Activated naive CD8-positive, alpha-beta T cell treated with anti-CD3 and anti-CD28 coated beads, Interleukin-2, amount 10 ng/mL, durations not matched to agents 7 days and 5 days (primary cell): Measurements from ENCODE around the gene JARID2. TPM values are rescaled to one million over a fixed set of nuclear protein-coding genes. Genes with fewer than 3 reads are reported as not detected.
A peak's percentile ranks its signal among the peaks of the same experiment; 100 is the strongest.

Experiments
- ATAC-seq: fragments of 150-1000 bp; cut with Tn5 transposase; one replicate; pipeline ENCODE4 v1.10.0; 2021; ENCODE audit warnings: low read depth, moderate library complexity
- POLR2A ChIA-PET: fragments of 350-600 bp; sonication (Branson Sonifier 250); formaldehyde crosslinking; loops from one replicate; lab custom pipeline; 2021; ENCODE audit warnings: antibody characterized with exemption; lab: Charles Lee
- DNase-seq: peaks from one replicate; pipeline ENCODE4 v3.0.0; 2021
- H3K27ac Mint-ChIP-seq: one replicate; pipeline ENCODE4 v1.8.0; 2022; ENCODE audit warnings: mild to moderate bottlenecking, mixed read lengths
- H3K27me3 Mint-ChIP-seq: one replicate; pipeline ENCODE4 v1.8.0; 2022; ENCODE audit warnings: mild to moderate bottlenecking, moderate library complexity, mixed read lengths
- H3K36me3 Mint-ChIP-seq: one replicate; pipeline ENCODE4 v1.8.0; 2021; ENCODE audit warnings: mild to moderate bottlenecking, mixed read lengths
- H3K4me1 Mint-ChIP-seq: one replicate; pipeline ENCODE4 v1.8.0; 2021; ENCODE audit warnings: mixed read lengths
- H3K4me3 Mint-ChIP-seq: one replicate; pipeline ENCODE4 v1.8.0; 2022; ENCODE audit warnings: mild to moderate bottlenecking, moderate library complexity, mixed read lengths
- H3K9me3 Mint-ChIP-seq: one replicate; pipeline ENCODE4 v1.8.0; 2021; ENCODE audit warnings: mixed read lengths
- total RNA-seq, 2 experiments: library from RNA; stranded (reverse); gene quantifications; one replicate each; pipeline ENCODE4 v1.2.3, GENCODE V29; 2021

Gene JARID2
- total RNA-seq, 2 experiments from 2014 or later = 30.0 to 31.5 TPM

DNA sequence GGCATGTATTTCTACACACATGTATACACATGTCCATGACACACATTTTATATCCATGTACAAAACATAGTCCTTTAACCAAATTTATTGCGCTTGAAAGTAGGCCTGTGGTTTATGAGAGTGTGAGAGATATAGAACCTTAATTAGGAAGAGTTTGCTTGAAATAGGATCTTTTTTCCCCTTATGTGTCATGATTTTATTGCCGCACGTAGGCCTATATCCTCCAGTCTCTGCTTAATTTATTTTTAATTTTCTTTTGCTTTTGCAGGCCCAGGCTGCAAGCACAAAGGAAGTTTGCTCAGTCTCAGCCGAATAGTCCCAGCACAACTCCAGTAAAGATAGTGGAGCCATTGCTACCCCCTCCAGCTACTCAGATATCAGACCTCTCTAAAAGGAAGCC is 205.9 kb downstream of the JARID2 start:
- DNase-seq = no peak
- Mint-ChIP-seq H3K4me3 (peak overlapping the region; percentile 73), H3K36me3 (peaks cover 35% of the 10 kb centered on the region), H3K27ac (peak overlapping the region; percentile 90), H3K4me1 (peaks cover 48% of the 10 kb centered on the region), H3K27me3 (no peaks in the 10 kb centered on the region), H3K9me3 (no peaks in the 10 kb centered on the region)
- ATAC-seq = peak; percentile 36
- POLR2A ChIA-PET = interaction anchor here (1.0 kb wide), 1 partner anchor 320 kb away, joined by 3 read pairs; no protein-coding TSS in a partner anchor

DNA sequence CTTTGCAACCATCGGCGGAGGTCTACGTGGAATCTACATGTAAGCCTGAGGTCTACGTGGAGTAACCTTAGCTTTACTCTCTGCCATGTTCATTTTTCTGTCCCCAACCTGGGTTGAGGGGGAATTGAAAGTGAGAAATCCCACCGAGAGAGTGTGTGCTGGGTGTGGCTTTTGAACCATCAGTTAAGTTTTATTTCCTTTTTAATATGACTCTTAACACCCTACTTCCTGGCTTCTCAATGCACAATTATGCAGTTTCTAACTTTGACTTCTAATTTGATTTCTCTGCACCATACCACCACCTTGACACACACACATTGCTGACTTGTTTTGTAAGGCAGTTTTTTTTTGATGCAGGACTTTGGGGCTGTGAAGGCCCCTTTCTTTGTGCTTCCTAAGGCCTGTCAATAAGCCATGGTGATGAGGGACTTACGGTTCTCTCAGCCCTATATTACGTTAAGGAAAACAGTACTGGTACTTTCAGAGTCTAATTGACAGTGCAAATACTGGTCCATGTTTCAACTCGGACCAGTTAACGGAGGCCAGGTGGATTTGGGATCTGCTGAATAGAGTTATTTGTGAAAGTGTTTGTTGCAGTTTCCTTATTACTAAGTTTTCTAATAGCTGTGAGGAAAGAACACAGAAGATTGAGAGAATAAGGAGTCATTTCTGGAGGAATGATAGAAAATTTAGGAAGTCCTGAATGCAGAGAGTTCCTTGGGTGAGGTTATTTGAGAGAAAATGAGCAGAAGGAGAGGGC is 206.5 kb downstream of the JARID2 start:
- peak overlapping the region; percentile 90 for H3K27ac Mint-ChIP-seq
- POLR2A ChIA-PET = no interaction called here
- H3K36me3 Mint-ChIP-seq = peaks cover 38% of the 10 kb centered on the region
- peak; percentile 77 for ATAC-seq
- DNase-seq = no peak
- H3K4me1 Mint-ChIP-seq = peaks cover 45% of the 10 kb centered on the region
- H3K4me3 Mint-ChIP-seq = peak overlapping the region; percentile 73
- H3K9me3 Mint-ChIP-seq = no peaks in the 10 kb centered on the region
- no peaks in the 10 kb centered on the region for H3K27me3 Mint-ChIP-seq

DNA sequence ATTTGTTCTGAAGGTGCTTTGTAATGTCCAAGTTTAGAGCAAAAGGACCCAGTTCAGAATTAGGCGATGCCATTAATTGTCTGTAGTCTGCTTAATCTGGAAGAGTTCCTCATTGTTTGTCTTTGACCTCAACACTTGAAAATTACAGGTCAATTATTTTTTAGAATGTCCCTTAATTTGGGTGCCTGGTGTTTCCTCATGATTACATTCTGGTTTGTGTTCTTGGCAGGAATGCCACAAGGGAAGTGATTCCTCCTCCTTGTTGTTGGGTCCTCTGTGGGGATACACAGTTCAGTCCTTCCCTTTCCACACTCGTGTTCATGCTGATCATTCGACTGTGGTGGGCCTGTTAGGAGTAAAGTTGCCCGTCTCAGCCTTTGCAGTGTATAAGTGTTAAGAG is 207.3 kb downstream of the JARID2 start:
- H3K4me3 Mint-ChIP-seq = no peak overlapping the region
- H3K9me3 Mint-ChIP-seq = no peaks in the 10 kb centered on the region
- H3K36me3 Mint-ChIP-seq = peaks cover 40% of the 10 kb centered on the region
- peak overlapping the region; percentile 66 for H3K27ac Mint-ChIP-seq
- ATAC-seq (no peak), DNase-seq (no peak)
- H3K27me3 Mint-ChIP-seq = no peaks in the 10 kb centered on the region
- POLR2A ChIA-PET = no interaction called here
- peaks cover 38% of the 10 kb centered on the region for H3K4me1 Mint-ChIP-seq

DNA sequence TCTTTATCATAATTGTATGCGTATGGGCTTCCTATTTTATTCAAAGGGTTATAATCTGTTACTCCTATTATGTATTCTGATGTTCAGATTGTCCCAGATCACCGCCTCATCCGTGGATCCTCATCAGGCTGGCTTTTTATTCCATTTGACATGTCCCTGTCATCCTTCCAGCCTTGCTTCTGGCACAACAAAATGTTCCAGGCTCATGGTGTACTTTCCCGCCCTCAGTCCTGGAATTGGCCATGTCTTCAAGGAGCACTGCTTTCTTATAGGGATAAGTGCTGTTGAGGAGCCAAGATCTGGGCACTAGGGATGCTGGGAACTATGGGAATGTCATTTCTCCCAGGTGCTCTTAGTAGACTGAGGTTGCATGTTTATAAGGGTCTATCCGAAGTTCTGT is 207.8 kb downstream of the JARID2 start:
- Mint-ChIP-seq H3K4me1 (peaks cover 36% of the 10 kb centered on the region), H3K27ac (peak overlapping the region; percentile 66), H3K4me3 (no peak overlapping the region), H3K27me3 (no peaks in the 10 kb centered on the region), H3K9me3 (no peaks in the 10 kb centered on the region), H3K36me3 (peaks cover 40% of the 10 kb centered on the region)
- ATAC-seq = no peak
- no peak for DNase-seq
- POLR2A ChIA-PET = no interaction called here

DNA sequence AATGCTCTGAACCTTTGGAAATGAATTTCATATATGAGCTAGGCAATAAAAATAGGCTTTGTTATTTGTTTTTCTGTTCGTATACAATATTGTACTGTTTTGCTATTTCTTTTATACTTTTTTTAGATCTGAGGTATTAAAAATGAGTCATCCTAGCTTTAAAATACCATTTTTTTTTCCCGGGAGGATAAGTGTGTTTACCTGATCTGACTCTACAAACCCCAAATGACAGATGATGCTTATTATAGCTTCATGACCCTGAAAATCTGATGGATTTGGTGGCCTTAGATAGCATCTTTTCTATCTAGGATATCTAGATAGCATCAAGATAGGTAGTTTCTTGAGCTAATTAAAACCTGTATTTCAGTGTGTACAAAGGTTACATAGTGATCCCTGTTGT is 210.6 kb downstream of the JARID2 start:
- H3K27ac Mint-ChIP-seq = no peak overlapping the region
- H3K9me3 Mint-ChIP-seq = no peaks in the 10 kb centered on the region
- DNase-seq = no peak
- POLR2A ChIA-PET = interaction anchor here (0.6 kb wide), 1 partner anchor 11 kb away, joined by 4 read pairs; no protein-coding TSS in a partner anchor
- H3K4me3 Mint-ChIP-seq = no peak overlapping the region
- H3K36me3 Mint-ChIP-seq = peaks cover 32% of the 10 kb centered on the region
- peaks cover 30% of the 10 kb centered on the region for H3K4me1 Mint-ChIP-seq
- no peaks in the 10 kb centered on the region for H3K27me3 Mint-ChIP-seq
- no peak for ATAC-seq

DNA sequence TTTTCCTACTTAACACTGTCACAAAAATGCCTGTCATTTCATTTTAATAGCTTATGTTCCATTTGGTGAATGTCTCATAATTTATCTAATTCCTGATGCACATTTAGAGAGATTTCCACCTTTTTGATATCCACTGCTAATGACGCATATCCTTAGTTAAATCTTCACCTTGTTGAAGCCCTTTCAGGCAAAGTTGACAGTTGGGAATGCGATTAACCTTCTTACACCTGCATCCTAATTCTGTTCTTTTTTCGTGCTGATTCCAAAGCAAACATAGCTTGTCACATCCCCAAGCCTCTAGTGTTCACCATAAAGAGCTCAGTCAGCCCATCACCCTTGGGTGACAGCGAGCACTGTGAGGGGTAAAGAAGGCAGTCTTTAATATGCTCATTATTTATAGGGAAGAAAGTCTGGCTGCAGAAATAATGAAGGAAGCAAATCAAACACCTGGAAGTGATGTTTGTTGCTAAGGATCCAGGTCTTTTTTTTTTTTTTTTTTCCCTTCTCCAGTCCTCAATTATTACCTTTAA is 211.3 kb downstream of the JARID2 start:
- ATAC-seq (no peak), DNase-seq (no peak)
- H3K27ac Mint-ChIP-seq = no peak overlapping the region
- POLR2A ChIA-PET = interaction anchor here (0.6 kb wide), 1 partner anchor 10 kb away, joined by 4 read pairs; no protein-coding TSS in a partner anchor
- no peaks in the 10 kb centered on the region for H3K9me3 Mint-ChIP-seq
- H3K36me3 Mint-ChIP-seq = peaks cover 32% of the 10 kb centered on the region
- no peaks in the 10 kb centered on the region for H3K27me3 Mint-ChIP-seq
- no peak overlapping the region for H3K4me3 Mint-ChIP-seq
- peaks cover 24% of the 10 kb centered on the region for H3K4me1 Mint-ChIP-seq

DNA sequence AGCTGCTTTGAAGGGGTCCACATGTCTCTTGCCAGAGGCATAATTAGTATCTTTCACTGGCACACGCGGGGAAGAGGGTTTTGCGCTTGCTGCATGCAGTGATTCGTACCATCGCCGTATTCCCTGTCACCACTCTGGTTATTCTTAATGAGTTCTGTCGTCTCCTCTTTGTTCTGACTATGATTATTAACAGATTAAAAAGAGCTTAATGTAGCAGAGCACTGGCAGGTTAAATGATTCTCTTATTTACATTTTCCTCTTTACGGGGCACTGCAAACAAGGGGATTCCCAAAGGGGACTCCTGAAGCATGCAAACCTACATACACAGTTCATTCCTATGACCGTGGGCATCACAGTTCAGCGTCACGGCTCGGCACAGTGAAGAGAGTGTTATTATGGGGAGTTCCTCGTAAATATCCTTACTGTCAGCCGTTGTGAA is 212.2 kb downstream of the JARID2 start:
- POLR2A ChIA-PET = no interaction called here
- Mint-ChIP-seq H3K27me3 (no peaks in the 10 kb centered on the region), H3K9me3 (no peaks in the 10 kb centered on the region), H3K4me3 (no peak overlapping the region), H3K36me3 (peaks cover 27% of the 10 kb centered on the region), H3K27ac (no peak overlapping the region), H3K4me1 (peaks cover 20% of the 10 kb centered on the region)
- ATAC-seq (no peak), DNase-seq (no peak)

DNA sequence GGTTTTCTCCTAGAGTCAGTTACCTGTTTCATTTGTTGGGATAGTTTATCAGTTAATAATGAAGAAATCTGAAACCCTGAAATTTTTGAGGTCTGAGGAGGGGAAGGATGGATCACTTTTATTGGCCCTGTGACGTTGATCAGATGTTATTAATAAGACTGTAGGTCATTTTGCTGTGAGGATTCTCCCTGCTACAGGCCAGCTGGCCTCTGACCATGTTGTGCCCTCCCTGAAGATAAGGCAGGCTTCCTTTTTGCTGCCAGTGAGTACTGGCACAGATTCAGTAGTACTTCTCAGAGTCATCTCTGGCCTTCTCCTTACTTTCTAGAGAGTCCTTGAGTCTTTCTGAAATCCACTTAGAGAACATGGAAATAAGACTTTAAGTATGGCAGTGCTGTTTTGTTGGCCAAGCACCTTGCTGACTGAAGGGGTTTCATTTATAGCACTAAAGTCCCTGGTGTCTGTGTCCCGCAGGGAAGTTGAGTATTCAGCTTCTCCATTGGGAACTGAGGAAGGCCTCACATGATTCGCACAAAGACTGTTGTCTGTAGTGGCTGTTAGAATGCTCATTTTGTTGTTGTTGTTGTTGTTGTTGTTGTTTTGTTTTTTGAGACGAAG is 214.3 kb downstream of the JARID2 start:
- no peaks in the 10 kb centered on the region for H3K27me3 Mint-ChIP-seq
- H3K36me3 Mint-ChIP-seq = peaks cover 10% of the 10 kb centered on the region
- no peak for ATAC-seq
- no peak overlapping the region for H3K27ac Mint-ChIP-seq
- H3K4me1 Mint-ChIP-seq = peaks cover 28% of the 10 kb centered on the region
- H3K9me3 Mint-ChIP-seq = no peaks in the 10 kb centered on the region
- DNase-seq = no peak
- no peak overlapping the region for H3K4me3 Mint-ChIP-seq
- POLR2A ChIA-PET = no interaction called here

DNA sequence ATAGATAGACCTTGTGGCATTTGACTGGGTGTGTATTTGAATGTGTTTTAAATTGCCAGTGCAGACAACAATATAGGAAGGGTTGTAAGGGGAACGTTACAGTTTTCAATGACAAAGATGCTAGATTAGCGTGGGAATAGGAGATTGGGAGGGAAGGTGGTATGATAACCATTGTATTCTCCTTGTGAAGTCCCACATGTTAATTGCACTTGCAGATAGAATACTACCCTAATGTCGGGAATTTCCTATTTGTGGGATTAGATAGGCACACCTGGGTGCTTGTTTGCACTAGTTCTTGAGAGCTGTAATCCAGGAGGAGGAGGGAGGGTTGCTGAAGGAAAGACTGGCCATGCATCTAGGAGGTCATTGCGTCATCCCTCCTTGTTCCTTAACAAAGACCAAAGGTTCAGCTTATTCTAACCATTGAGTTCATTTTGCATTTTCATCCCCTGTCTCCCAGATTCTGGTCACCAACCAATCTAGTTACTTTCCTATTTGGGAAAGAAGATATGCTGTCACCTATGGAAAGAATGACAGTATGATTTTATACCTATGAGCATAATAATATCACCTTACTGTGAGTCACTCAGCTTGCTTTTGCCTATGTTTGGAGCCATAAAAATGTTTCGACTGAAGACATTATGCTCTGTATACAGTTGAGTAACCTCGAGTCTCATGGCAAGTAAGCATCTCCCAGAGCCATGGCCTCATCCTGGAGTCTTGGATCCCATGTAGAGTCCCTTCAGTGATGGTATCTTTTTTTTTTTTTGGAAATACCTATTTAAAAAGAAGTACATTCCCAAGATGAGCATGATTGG is 215.5 kb downstream of the JARID2 start:
- H3K27ac Mint-ChIP-seq = no peak overlapping the region
- no peak overlapping the region for H3K4me3 Mint-ChIP-seq
- DNase-seq = no peak
- H3K27me3 Mint-ChIP-seq = no peaks in the 10 kb centered on the region
- POLR2A ChIA-PET = no interaction called here
- peaks cover 28% of the 10 kb centered on the region for H3K4me1 Mint-ChIP-seq
- no peak for ATAC-seq
- no peaks in the 10 kb centered on the region for H3K9me3 Mint-ChIP-seq
- peaks cover 8% of the 10 kb centered on the region for H3K36me3 Mint-ChIP-seq

DNA sequence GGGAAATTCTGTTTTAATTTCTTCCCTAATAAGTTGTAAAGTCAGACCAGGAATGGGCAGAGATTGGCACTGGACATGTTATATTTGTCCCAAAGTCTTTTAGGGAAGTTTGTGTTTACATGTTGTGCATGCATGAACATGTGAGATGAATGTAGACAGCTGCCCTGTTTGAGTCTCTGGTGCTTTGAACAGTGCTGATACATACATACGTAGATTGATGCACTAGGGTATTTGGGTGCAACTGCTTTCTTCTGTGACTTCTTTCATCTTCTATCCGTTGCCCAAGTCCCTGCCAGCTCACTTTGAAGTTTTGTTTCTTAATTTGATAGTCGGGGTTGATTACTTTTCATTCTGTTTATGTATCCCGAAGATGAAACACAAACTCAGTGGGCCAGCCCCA is 216.4 kb downstream of the JARID2 start:
- H3K9me3 Mint-ChIP-seq = no peaks in the 10 kb centered on the region
- H3K27me3 Mint-ChIP-seq = no peaks in the 10 kb centered on the region
- ATAC-seq (no peak), DNase-seq (no peak)
- H3K4me1 Mint-ChIP-seq = peaks cover 27% of the 10 kb centered on the region
- no peak overlapping the region for H3K4me3 Mint-ChIP-seq
- H3K36me3 Mint-ChIP-seq = peaks cover 11% of the 10 kb centered on the region
- no peak overlapping the region for H3K27ac Mint-ChIP-seq
- POLR2A ChIA-PET = no interaction called here

DNA sequence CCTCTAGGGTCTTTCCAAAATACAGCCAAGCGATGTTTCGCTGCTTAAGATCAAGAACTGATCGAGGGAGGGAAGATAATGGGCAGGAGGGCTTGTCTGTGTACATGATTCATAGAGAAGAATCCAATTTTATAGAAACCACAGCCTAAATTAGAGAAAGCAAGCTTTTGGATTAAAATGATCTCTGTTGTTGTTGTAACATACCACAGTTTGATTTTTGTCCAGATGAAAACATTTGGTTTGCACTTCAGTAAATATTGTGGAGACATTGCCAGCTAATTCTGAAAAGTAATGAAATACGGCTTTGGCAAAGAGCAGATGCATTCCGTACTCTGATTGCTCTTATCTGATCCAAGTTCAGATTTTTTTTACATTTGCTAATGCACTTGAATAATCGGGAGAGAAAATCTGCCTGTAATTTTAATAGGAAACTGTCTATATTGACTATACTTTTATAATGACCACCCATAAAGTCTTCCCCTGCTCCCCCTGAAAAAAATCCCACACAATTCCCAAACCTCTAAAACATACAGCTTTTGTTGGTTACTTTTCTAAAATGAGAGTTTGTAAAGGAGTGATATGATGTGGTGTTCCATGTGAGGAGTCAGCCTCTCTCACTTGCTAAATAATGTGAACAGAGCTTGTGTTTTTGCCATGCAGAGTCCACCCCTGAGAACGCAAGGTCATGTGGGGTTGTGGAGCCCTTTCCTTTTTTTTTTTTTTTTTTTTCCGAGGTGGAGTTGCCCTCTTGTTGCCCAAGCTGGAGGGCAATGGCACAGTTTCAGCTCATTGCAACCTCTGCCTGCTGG is 217.1 kb downstream of the JARID2 start:
- H3K36me3 Mint-ChIP-seq = peaks cover 9% of the 10 kb centered on the region
- H3K27ac Mint-ChIP-seq = no peak overlapping the region
- ATAC-seq = no peak
- DNase-seq = no peak
- peaks cover 27% of the 10 kb centered on the region for H3K4me1 Mint-ChIP-seq
- POLR2A ChIA-PET = no interaction called here
- no peaks in the 10 kb centered on the region for H3K27me3 Mint-ChIP-seq
- H3K9me3 Mint-ChIP-seq = no peaks in the 10 kb centered on the region
- no peak overlapping the region for H3K4me3 Mint-ChIP-seq

DNA sequence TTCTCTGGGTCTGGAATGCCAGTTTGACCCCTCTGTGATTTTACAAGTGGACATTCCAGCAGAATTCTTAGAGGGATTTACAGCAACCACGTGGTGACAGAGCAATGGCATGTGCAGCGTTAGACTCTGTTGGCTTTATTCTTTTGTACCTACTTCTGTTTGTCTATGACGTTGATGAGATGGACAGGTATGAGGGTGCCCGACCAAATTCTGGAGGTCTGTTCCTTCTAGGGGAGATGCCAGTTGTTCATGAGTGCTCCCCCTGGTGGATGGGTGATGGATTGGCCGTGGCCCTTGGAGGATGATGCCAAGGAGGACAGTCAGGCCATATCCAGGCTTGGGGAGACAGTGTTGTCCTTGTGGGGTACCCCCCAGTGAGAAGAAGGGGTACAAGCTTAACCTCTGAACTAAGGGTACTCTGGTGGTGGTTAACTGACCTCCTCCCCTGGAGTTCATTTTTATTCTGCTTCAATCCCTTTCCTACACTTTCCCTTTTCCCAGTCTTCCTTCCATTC is 218.4 kb downstream of the JARID2 start:
- Mint-ChIP-seq H3K27ac (no peak overlapping the region), H3K9me3 (no peaks in the 10 kb centered on the region), H3K4me3 (no peak overlapping the region), H3K4me1 (peaks cover 25% of the 10 kb centered on the region), H3K36me3 (peaks cover 19% of the 10 kb centered on the region), H3K27me3 (no peaks in the 10 kb centered on the region)
- POLR2A ChIA-PET = no interaction called here
- ATAC-seq (peak; percentile 66), DNase-seq (peak; percentile 53)
